Esophagus squamous epithelium (tissue), 5 donors: ENCODE data around the gene NCKAP5. TPM values are rescaled to one million over a fixed set of nuclear protein-coding genes. Genes with fewer than 3 reads are reported as not detected.

Source experiments
- DNase-seq: peaks from one replicate; lab custom pipeline; 2025; lab: John Stamatoyannopoulos, UW
- H3K27ac ChIP-seq, 4 donors: fragments of 200-600 bp; sonication (generic); one replicate each; pipeline ENCODE4 v1.5.1; 2016 to 2019; ENCODE audit warnings: mild to moderate bottlenecking in 1 of 4
- H3K27me3 ChIP-seq, 4 donors: fragments of 200-600 bp; sonication (generic); 1 replicate in 3 of 4; 2 replicates in 1 of 4; pipeline versions ENCODE4 v1.5.1 to v1.6.0; 2017 to 2021; ENCODE audit warnings: antibody characterized with exemption in 1 of 4
- H3K36me3 ChIP-seq, 3 donors: fragments of 200-600 bp; sonication (generic); one replicate each; pipeline ENCODE4 v1.5.1; 2016 to 2019
- H3K4me1 ChIP-seq, 3 donors: fragments of 200-600 bp; sonication (generic); one replicate each; pipeline ENCODE4 v1.5.1; 2017 to 2019
- H3K4me3 ChIP-seq, 4 donors: fragments of 200-600 bp; sonication (generic); 1 replicate in 3 of 4; 2 replicates in 1 of 4; pipeline ENCODE4 v1.5.1; 2016 to 2019; ENCODE audit warnings: mild to moderate bottlenecking in 2 of 4, moderate library complexity in 1 of 4
- H3K9me3 ChIP-seq, 3 donors: fragments of 200-600 bp; sonication (generic); one replicate each; pipeline ENCODE4 v1.5.1; 2016 to 2019
- POLR2A ChIP-seq, 4 donors: fragments of 450-650 bp; IDR thresholded peaks; one replicate each; pipeline ENCODE4 v1.6.1; 2017; ENCODE audit warnings: antibody characterized with exemption in 4 of 4, mild to moderate bottlenecking in 4 of 4, moderate library complexity in 3 of 4
- WGBS, 2 donors: methylation state at CpG; one replicate each; pipeline ENCODE4 v1.1.5; 2018; 5-methylcytosine and 5-hydroxymethylcytosine counted together
- intact Hi-C: fragments of 100-400 bp; cut with DNase I; formaldehyde crosslinking; loops from one replicate; pipeline ENCODE4 v1.15.0; 2022
- total RNA-seq, 4 donors: library from RNA; depleted of rRNA; stranded (reverse); fragments of >200 nt; gene quantifications; one replicate each; pipeline ENCODE4 v1.1.0, GENCODE V29; 2016
- TF ChIP-seq, protein P1 (sequence below), 6 experiments: fragments of 450-650 bp in 4 of 6; fragments of 200-600 bp in 2 of 6; sonication (generic) in 2 of 6; IDR thresholded peaks; one replicate each; pipeline ENCODE4 v1.5.1; 2016 to 2019; ENCODE audit warnings: antibody characterized with exemption in 6 of 6, mild to moderate bottlenecking in 4 of 6, moderate library complexity in 4 of 6
- donor health status: DM: yes; HTN: yes; CAD: no.

Gene NCKAP5
- total RNA-seq, 4 donors from 2014 or later, result 4.5 to 6.9 (median 5.3) TPM

- no peak for DNase-seq
- H3K27ac ChIP-seq, result no peak overlapping the region
- intact Hi-C loops, result no loop called here
- no peaks in the 10 kb centered on the region for H3K36me3 ChIP-seq
- 37 to 46% methylated on average over 2 of the region's 2 CpGs for WGBS, 2 donors
- no peak for TF ChIP-seq POLR2A (IDR thresholded peaks at IDR 0.05)
- TF ChIP-seq, protein P1, sequence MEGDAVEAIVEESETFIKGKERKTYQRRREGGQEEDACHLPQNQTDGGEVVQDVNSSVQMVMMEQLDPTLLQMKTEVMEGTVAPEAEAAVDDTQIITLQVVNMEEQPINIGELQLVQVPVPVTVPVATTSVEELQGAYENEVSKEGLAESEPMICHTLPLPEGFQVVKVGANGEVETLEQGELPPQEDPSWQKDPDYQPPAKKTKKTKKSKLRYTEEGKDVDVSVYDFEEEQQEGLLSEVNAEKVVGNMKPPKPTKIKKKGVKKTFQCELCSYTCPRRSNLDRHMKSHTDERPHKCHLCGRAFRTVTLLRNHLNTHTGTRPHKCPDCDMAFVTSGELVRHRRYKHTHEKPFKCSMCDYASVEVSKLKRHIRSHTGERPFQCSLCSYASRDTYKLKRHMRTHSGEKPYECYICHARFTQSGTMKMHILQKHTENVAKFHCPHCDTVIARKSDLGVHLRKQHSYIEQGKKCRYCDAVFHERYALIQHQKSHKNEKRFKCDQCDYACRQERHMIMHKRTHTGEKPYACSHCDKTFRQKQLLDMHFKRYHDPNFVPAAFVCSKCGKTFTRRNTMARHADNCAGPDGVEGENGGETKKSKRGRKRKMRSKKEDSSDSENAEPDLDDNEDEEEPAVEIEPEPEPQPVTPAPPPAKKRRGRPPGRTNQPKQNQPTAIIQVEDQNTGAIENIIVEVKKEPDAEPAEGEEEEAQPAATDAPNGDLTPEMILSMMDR (IDR thresholded peaks at IDR 0.05), result no peak
- peaks cover 0 to 24% (median 6%) of the 10 kb centered on the region in 3 donors for H3K4me1 ChIP-seq
- no peaks in the 10 kb centered on the region for H3K9me3 ChIP-seq
- no peak overlapping the region for H3K4me3 ChIP-seq
- no peaks in the 10 kb centered on the region for H3K27me3 ChIP-seq
These were observed 143.4 kb downstream of the NCKAP5 start for GRCh38 chr2:133424876-133425275.

- Histone ChIP-seq H3K4me3 (no peak overlapping the region), H3K9me3 (no peaks in the 10 kb centered on the region), H3K27ac (no peak overlapping the region), H3K27me3 (no peaks in the 10 kb centered on the region), H3K36me3 (no peaks in the 10 kb centered on the region), H3K4me1 (peaks cover 0 to 24% (median 6%) of the 10 kb centered on the region in 3 donors)
- intact Hi-C loops, result no loop called here
- no peak for DNase-seq
- WGBS, 2 donors, result 14 to 33% methylated on average over 5 of the region's 5 CpGs
- TF ChIP-seq, protein P1 (IDR thresholded peaks at IDR 0.05), result no peak
- TF ChIP-seq POLR2A (IDR thresholded peaks at IDR 0.05), result no peak
These were observed 145.3 kb downstream of the NCKAP5 start for GRCh38 chr2:133422931-133423351.

- H3K36me3 ChIP-seq, result no peaks in the 10 kb centered on the region
- H3K4me1 ChIP-seq, result peaks cover 0 to 24% (median 6%) of the 10 kb centered on the region in 3 donors
- WGBS, 2 donors, result 48 to 51% methylated on average over 4 of the region's 4 CpGs
- H3K27me3 ChIP-seq, result no peaks in the 10 kb centered on the region
- H3K9me3 ChIP-seq, result no peaks in the 10 kb centered on the region
- TF ChIP-seq POLR2A (IDR thresholded peaks at IDR 0.05), result no peak
- TF ChIP-seq, protein P1 (IDR thresholded peaks at IDR 0.05), result no peak
- no peak overlapping the region for H3K27ac ChIP-seq
- intact Hi-C loops, result no loop called here
- DNase-seq, result no peak
- H3K4me3 ChIP-seq, result no peak overlapping the region
These were observed 146.5 kb downstream of the NCKAP5 start for GRCh38 chr2:133421516-133422324.

GRCh38 chr2:133420788-133421187 is 147.5 kb downstream of the NCKAP5 start:
- TF ChIP-seq POLR2A (IDR thresholded peaks at IDR 0.05), result no peak
- TF ChIP-seq, protein P1 (IDR thresholded peaks at IDR 0.05), result no peak
- Histone ChIP-seq H3K27ac (no peak overlapping the region), H3K27me3 (no peaks in the 10 kb centered on the region), H3K4me3 (no peak overlapping the region), H3K9me3 (no peaks in the 10 kb centered on the region), H3K4me1 (peaks cover 0 to 24% (median 6%) of the 10 kb centered on the region in 3 donors), H3K36me3 (no peaks in the 10 kb centered on the region)
- intact Hi-C loops, result no loop called here
- WGBS, 2 donors, result 42 to 45% methylated on average over 6 of the region's 6 CpGs
- DNase-seq, result no peak

- WGBS, 2 donors, result 66 to 73% methylated on average over 4 of the region's 4 CpGs
These were observed 149.6 kb downstream of the NCKAP5 start for GRCh38 chr2:133418671-133419070.

More at GRCh38 chr2:133418671-133419070, 149.6 kb downstream of the NCKAP5 start:
- no peak for DNase-seq
- Histone ChIP-seq H3K4me3 (no peak overlapping the region), H3K27me3 (no peaks in the 10 kb centered on the region), H3K4me1 (peaks cover 0 to 24% (median 6%) of the 10 kb centered on the region in 3 donors), H3K27ac (no peak overlapping the region), H3K36me3 (no peaks in the 10 kb centered on the region), H3K9me3 (no peaks in the 10 kb centered on the region)
- TF ChIP-seq, protein P1 (IDR thresholded peaks at IDR 0.05), result no peak
- TF ChIP-seq POLR2A (IDR thresholded peaks at IDR 0.05), result no peak
- intact Hi-C loops, result no loop called here
